AG08395 (cell line): ENCODE data around the gene HYAL2.

Experiments used
- DNase-seq: peaks from one replicate; pipeline ENCODE4 v3.0.0; 2012; ENCODE audit warnings: mixed read lengths, low spot score

The HYAL2 gene

GRCh38 chr3:50330330-50330729 is 7.8 kb upstream of the HYAL2 start:
- DNase-seq, result no peak

- peak; percentile 98 for DNase-seq
Measured at GRCh38 chr3:50327943-50328691, 5.6 kb upstream of the HYAL2 start, which contains the start of gene TUSC2. TUSC2 (minus strand) TSS chr3:50328223; CDS start chr3:50328099, 124 bp downstream.

DNA sequence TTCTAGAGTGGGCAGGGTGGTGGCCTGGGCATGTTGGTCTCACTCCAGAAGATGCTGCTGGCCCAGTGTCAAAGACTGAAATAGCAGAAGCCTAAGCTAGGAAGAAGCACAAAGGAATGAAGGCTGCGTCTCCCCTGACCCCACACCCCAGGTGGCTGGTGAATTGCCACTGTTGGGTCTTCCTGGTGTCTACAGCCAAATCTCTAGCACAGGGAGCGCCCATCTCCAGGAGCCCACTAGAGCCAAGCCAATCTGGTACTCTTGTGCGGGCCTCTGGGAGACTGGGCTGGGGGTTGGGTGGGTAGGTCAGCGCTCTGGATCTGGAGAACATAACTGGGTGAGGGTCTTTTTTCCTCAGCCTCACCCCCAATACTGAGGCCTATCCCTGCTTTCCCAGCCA is 4.6 kb upstream of the HYAL2 start:
- no peak for DNase-seq

- no peak for DNase-seq
Measured at GRCh38 chr3:50326182-50326541, 3.6 kb upstream of the HYAL2 start.

DNA sequence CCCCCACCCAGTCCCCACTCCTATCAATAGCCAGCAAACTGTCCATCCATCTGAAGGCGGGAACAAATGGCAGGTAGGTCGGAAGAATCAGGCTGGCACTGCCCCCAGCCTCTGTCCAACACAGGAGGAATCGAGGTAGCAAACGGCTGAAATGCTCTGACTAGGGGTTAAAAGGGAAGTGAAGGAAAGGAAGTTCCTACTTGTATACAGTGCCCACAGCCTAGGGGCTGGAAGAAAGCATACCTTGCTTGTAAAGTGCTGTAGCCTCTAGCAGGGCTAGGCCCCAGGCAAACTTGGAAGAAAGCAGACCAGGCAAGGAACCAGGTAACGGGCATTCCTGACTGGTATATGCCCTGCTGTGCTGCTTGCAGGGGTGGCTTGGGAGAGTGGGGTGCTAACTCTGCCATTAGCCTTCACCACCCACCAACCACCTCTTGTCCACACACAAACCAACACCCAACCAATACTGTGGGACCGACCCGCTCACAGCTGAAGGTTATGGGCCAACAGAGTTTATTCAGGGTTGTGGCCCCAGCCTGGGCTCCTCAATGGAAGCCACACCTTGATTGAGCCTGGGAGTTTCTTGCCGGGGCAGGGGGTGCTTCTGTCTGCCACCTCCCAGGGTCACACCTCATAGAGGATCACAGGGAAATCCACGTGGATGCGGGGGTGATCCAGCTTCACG is 3.1 kb upstream of the HYAL2 start:
- DNase-seq, result no peak

DNA sequence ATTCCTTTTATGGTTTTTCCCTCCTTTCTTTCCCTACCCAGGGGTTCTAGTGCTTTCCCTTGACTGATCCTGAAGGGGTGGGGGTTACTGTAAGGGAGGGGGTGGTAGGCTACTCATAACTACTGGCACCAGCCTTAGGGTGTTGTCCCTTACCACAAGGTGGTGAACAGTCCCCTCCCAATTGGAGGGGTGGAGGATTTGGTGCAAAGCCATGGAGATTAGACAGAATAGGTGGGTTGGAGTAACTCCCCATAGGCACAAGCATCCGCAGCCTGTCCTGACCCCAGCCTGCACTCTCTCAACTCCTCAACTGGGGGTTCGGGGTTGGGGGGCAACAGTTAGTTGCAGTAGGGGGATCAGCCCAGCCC is 2.6 kb upstream of the HYAL2 start:
- DNase-seq, result no peak

DNA sequence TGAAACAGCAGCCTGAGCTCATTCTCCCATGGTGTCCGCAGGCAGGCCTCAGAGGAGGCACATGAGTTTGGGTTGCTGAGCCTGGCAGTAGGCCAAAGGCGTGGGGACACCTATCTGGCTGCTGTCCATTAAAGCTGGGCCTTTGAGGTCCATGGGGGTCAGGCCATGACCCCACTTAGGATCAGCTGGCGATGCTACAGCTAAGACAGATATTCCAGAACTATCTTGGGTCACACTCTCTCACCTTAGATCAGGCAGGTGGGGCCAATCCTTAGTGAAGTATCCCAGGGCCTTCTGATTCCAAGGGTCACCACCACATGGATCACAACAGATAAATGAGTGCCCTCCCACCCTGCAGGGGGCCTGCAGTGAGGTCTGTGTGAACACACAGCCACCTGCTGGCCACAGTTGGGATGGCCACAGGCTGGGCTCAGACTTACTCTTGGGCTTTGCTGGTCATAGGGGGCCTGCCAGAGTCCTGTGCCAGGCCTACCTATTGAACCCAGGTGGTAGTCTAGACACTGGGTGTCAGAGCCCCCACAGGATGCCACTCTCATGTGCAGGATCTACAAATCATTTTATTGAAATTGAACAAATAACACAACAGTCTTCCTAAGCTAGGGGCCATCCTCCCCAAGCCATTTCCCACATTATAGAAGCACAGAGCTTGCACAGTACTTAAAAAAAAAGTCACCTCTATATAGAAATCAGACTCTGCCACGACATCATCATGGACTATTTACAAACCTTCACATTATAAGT is 2.0 kb upstream of the HYAL2 start:
- DNase-seq, result peak; percentile 72

DNA sequence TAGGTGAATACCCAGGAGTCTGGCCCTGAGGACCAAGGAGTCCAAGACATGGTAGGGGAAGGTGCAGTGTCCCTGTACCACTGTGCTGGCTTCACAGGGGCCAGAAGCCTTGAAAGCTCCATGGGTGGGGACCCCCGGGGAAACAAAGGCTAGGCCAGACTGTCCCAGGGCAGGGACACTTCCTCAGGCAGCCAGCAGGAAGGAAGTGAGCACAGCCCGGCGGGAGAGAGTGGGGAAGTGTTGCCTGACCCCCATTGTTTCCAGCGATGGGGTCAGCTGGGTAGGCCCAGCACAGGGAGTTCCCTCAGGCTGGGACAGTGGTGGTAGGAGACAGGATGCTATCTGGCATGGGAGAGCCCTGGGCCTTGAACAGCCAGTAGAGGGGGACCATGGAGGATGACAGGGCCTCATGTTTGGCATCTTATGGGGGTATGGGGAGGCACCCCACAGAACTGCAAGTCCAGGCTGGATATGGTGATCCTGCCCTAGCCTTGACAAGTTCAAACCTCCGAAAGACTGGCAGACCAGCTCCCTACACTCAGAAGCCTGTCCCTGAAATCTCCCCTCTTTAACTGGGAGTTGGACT is 1.2 kb upstream of the HYAL2 start:
- DNase-seq, result no peak

DNA sequence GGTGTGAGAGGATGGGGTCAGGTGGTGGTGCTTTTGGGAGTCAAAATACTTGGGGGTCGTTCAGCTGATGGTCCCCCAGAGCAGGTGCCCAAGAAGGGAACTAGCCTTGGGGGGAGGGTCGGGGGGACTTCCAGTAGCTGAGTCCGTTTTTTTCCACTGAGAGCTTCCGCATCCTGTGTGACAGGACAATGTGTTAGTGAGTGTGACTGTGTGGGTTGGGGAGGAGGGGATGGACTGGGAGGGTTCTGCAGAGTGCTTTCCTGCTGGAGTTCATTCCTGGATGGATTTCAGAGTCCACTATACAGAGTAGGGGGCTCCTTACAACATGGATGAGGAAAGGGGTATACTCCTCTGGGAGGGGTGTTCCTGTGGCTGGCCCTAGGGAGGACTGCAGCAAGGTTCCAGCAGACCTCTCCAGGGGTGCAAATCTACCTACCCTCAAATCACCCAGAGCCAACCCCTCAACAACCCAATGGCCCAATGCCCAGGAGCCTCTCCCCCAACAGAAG is 601 bp upstream of the HYAL2 start:
- no peak for DNase-seq

DNA sequence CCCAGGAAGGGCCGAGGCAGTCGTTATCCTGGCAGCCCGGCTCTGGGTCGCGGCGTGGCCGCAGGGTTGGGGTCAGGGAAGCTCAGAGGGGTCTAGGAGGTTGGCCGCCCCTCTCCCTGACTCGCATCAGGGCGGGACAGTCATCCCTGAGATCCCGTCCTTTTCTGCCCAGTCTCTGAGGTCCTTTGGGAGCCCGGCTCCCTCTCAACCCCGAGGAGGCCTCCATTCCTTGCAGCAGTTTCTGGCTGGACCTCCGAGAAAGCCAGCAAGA is 495 bp downstream of the HYAL2 start:
- DNase-seq, result no peak

DNA sequence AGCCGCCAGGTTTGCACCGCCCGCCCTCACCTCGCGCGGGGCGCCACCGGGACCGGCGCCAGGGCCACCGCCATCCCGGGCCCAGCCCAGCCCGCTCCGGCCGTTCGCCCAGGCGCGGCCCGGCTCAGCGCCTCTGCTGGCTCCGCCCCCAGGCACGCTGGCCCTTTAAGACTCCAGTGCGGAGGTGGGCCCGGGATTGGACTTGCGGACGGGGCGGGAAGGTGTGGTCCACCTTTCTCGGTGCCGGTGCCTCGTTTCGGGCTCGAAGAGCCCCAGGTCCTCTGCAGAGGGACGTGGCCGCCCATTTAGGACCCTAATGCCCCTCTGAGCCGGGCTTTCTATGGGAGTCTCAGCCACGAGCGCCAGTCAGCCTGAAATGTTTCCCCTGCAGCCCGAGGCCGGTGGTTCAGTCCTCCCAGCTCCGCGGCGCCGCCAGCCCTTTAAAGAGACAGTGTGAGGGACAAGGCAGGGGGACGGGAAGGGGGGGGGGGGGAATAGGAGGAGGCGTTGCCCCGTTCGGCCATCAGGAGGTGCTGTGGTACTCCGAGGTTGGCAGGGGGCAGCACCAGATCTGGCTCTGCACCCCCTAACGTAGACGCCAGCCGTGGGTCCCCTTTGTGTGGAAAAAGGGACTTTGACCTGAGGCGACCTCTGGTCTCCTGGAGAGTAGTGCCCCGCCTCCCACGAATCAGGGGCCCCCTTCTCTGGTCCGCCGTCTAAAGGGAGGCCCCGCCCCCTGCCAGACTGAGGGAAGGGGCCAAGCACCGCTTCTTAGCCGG is 1.0 kb downstream of the HYAL2 start:
- DNase-seq, result peak; percentile 92

GRCh38 chr3:50320853-50321335 is 1.7 kb downstream of the HYAL2 start:
- peak; percentile 76 for DNase-seq

GRCh38 chr3:50319894-50320625 is 2.5 kb downstream of the HYAL2 start:
- no peak for DNase-seq

GRCh38 chr3:50319181-50319893 is 3.2 kb downstream of the HYAL2 start:
- DNase-seq, result no peak

DNA sequence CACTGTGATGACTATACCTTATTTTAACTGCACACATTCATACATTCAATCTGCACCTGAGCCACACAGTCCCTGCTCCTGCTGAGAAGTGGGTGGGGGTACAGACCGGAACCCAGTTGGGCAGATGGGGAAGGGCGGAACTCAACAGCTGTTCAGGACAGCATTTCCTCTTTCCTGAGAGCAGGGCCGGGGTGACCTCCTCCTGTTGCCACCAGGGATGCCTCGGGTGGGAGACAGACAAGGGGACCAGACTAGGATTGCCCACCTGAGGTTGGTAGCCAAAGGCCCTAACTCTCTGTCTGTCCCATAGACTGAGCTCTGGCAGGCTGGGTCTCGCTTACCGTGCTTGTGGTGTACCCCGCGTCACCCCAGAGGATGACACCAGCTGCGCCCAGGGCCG is 3.9 kb downstream of the HYAL2 start:
- DNase-seq, result no peak

- no peak for DNase-seq
Measured at GRCh38 chr3:50318163-50318562, 4.4 kb downstream of the HYAL2 start.

GRCh38 chr3:50317300-50317699 is 5.2 kb downstream of the HYAL2 start:
- no peak for DNase-seq

DNA sequence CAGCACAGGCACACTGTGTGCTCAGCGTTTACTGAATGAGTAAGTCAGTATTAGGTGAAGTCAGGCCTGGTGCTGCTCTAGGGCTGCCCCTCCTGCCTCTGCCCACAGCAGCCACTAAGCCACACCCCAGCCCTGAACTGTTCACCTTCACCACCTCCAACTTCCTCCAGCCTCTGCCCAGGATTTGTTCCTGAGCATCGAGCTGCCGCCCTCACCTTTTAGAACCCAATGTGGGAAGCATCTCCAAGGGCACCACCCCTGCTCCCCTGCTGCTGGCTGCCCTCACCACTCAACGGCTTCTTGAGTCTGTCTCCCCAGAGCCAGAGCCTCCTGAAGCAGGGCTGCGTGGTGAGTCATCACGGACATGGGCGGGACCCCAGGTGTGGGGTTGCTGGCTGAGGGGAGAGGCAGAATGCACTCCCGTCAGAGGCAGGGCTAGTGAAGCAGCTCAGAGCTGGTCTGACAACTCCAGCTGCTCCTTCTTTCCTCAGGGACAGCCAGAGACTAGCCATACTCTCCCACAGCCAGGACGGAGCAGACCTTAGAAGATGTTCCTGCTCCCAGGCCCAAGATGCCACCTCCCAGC is 5.8 kb downstream of the HYAL2 start:
- no peak for DNase-seq

DNA sequence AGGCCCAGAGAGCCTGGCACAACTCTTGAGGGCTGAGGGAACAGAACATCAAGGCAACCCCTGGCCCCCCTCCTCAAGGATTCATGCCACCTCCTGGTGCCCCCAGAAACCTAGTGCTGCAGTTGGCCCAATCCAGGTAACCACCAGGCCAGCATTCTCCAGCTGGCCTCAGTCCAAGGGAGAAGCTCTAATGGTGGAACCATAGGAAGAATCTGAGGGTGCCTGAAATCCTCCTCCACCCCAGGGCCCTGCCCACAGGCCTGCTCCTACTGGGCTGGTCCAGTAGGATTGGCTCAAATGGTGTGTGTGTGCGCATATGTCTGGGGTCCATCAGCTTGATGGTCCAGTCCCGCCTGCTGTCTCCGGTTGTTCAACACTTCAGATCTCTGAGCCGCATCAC is 7.7 kb downstream of the HYAL2 start:
- DNase-seq, result no peak

DNA sequence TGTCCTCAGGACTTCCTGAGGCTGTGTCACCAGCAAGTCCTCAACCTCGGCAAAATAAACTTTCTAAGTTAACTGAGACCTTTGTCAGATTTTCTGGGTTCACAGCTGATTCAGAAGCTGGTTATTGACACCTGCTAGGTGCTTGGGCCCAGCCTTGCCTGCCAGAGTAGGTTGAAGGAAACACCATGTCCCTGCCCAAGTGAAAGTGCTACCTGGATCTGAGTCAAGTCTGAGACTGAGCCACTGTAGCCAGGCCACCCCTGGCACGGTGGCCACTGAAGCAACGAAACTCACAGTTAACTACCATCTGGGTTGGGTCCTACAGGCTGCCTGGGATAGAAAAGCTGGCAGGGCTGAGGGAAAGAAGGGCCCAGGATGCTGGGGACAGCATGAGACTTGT is 8.2 kb downstream of the HYAL2 start:
- DNase-seq, result no peak
